LNCaP clone FGC (cell line): ENCODE data around the gene RBM33.

Source experiments
- DNase-seq: peaks from one replicate; pipeline ENCODE4 v3.0.0-alpha.2; 2011; ENCODE audit warnings: low read depth
- H3K4me3 ChIP-seq: 2 replicates; pipeline ENCODE4 v1.5.1; 2011; ENCODE audit warnings: mild to moderate bottlenecking, low read depth, low read length, control low read depth
- CTCF ChIP-seq: IDR thresholded peaks from 2 replicates; pipeline ENCODE4 v1.5.1; 2012; ENCODE audit warnings: mild to moderate bottlenecking; ENCODE audit not compliant: control insufficient read depth, insufficient read depth; ENCODE audit errors: extremely low read depth

The RBM33 gene

GRCh38 chr7:155790666-155791065, 146.2 kb downstream of the RBM33 start:
- DNase-seq, result no peak
- H3K4me3 ChIP-seq, result no peak overlapping the region
- no peak for TF ChIP-seq CTCF

GRCh38 chr7:155791214-155791737, 146.8 kb downstream of the RBM33 start:
- no peak overlapping the region for H3K4me3 ChIP-seq
- DNase-seq, result no peak
- no peak for TF ChIP-seq CTCF

- TF ChIP-seq CTCF, result no peak
- DNase-seq, result no peak
- H3K4me3 ChIP-seq, result no peak overlapping the region
These were observed 147.4 kb downstream of the RBM33 start for GRCh38 chr7:155791836-155792235.

GRCh38 chr7:155792315-155792960, 148.0 kb downstream of the RBM33 start:
- TF ChIP-seq CTCF, result no peak
- DNase-seq, result no peak
- no peak overlapping the region for H3K4me3 ChIP-seq

DNA sequence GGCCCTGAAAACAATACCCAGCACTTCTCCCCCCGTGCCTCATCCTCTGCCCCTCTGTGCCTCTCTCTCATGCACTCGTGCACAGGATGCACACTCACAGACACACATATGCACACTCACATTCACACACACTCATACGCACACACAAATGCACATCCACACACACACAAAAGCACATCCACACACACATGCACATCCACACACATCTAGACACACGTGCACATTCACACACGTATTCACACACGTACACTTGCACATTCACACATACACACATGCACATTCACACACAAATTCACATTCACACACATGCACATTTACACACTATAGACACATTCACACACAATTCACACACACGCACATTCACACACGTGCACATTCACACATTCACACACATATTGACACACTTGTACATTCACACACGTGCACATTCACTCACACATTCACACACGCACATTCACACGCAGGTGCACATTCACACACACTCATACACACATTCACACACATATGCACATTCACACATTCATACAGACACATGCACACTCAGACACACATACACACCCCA, 148.6 kb downstream of the RBM33 start:
- no peak for DNase-seq
- TF ChIP-seq CTCF, result no peak
- H3K4me3 ChIP-seq, result no peak overlapping the region

GRCh38 chr7:155793720-155794119, 149.3 kb downstream of the RBM33 start:
- no peak for DNase-seq
- H3K4me3 ChIP-seq, result no peak overlapping the region
- TF ChIP-seq CTCF, result no peak

DNA sequence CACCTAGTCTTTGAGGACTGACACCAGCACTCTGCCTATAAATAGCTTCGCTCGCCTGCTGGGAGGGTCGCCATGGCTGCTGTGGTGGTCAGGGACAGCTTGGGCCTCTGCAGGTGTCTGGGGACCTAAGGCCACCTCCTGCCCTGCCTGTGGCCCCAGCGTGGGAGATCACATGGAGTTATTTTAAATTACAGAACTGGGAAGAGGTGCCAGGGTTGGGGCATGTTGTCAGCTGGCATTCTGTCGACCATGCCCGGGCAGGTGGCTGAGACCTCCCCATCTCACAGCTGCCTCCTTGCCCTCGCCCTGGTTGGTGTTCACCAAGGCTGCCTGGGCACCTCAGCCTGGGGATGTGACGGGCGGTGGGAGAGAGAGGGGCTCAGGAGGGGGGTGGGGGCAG, 149.7 kb downstream of the RBM33 start:
- no peak overlapping the region for H3K4me3 ChIP-seq
- DNase-seq, result no peak
- TF ChIP-seq CTCF, result no peak
